Suppressor macrophage treated with lipopolysaccharide for 1 hour (primary cell): ENCODE results near the gene WWOX.

ENCODE experiments used
- DNase-seq, 3 donors: peaks; one replicate each; pipeline ENCODE4 v3.0.0-alpha.2; 2020 to 2022

The WWOX gene

GRCh38 chr16:78307824-78308528 is 208.5 kb downstream of the WWOX start:
- no peak for DNase-seq

GRCh38 chr16:78309763-78310162 is 210.3 kb downstream of the WWOX start:
- DNase-seq = no peak

- DNase-seq = no peak
These were observed 210.7 kb downstream of the WWOX start for GRCh38 chr16:78310196-78310595.

- DNase-seq = no peak
These were observed 211.6 kb downstream of the WWOX start for GRCh38 chr16:78310990-78311561.

GRCh38 chr16:78311831-78312230 is 212.4 kb downstream of the WWOX start:
- DNase-seq = no peak

GRCh38 chr16:78317564-78318240 is 218.2 kb downstream of the WWOX start:
- no peak for DNase-seq

GRCh38 chr16:78321620-78322360 is 222.3 kb downstream of the WWOX start:
- no peak for DNase-seq

GRCh38 chr16:78323315-78323714 is 223.9 kb downstream of the WWOX start:
- DNase-seq = no peak

GRCh38 chr16:78324649-78325285 is 225.3 kb downstream of the WWOX start:
- no peak for DNase-seq

- DNase-seq = no peak
These were observed 226.3 kb downstream of the WWOX start for GRCh38 chr16:78325468-78326352.

GRCh38 chr16:78326731-78327130 is 227.3 kb downstream of the WWOX start:
- no peak for DNase-seq

- no peak for DNase-seq
These were observed 232.3 kb downstream of the WWOX start for GRCh38 chr16:78331731-78332130.

- DNase-seq = no peak
These were observed 234.4 kb downstream of the WWOX start for GRCh38 chr16:78333808-78334207.

- DNase-seq = no peak
These were observed 241.1 kb downstream of the WWOX start for GRCh38 chr16:78340590-78340989.

- DNase-seq = no peak
These were observed 248.6 kb downstream of the WWOX start for GRCh38 chr16:78348068-78348467.

GRCh38 chr16:78348886-78349285 is 249.4 kb downstream of the WWOX start:
- DNase-seq = no peak

- no peak for DNase-seq
These were observed 252.7 kb downstream of the WWOX start for GRCh38 chr16:78352184-78352583.

- DNase-seq = no peak
These were observed 254.3 kb downstream of the WWOX start for GRCh38 chr16:78353640-78354275.

GRCh38 chr16:78362524-78363135 is 263.2 kb downstream of the WWOX start:
- DNase-seq = no peak

- no peak for DNase-seq
These were observed 264.5 kb downstream of the WWOX start for GRCh38 chr16:78363843-78364555.

- no peak for DNase-seq
These were observed 265.1 kb downstream of the WWOX start for GRCh38 chr16:78364556-78364880.
